EH (cell line): Measurements from ENCODE around the gene MALRD1.
A peak's percentile ranks its signal among the peaks of the same experiment; 100 is the strongest.

ENCODE experiments used
- DNase-seq: peaks from one replicate; pipeline ENCODE4 v3.0.0-alpha.2; 2015; ENCODE audit warnings: low read depth

MALRD1 gene

DNA sequence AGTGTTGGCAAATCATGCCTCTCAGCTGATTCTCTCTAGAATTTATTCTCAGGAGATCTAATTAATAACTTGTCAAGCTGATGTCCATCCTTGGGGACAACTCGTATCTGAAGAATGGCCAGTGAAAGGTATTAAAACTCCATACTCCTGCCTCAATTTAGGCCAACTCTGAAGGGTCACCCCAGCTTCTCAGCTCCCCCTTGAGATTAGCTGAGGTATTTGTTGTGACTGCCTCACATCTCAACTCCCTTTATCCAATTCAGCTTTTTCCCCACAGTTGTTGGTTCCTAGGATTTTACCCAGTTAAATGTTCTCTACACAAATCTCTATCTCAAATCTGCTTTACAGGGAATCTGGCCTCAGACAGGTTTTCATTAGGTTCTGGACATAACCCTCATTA, 182.4 kb downstream of the MALRD1 start:
- no peak for DNase-seq

DNA sequence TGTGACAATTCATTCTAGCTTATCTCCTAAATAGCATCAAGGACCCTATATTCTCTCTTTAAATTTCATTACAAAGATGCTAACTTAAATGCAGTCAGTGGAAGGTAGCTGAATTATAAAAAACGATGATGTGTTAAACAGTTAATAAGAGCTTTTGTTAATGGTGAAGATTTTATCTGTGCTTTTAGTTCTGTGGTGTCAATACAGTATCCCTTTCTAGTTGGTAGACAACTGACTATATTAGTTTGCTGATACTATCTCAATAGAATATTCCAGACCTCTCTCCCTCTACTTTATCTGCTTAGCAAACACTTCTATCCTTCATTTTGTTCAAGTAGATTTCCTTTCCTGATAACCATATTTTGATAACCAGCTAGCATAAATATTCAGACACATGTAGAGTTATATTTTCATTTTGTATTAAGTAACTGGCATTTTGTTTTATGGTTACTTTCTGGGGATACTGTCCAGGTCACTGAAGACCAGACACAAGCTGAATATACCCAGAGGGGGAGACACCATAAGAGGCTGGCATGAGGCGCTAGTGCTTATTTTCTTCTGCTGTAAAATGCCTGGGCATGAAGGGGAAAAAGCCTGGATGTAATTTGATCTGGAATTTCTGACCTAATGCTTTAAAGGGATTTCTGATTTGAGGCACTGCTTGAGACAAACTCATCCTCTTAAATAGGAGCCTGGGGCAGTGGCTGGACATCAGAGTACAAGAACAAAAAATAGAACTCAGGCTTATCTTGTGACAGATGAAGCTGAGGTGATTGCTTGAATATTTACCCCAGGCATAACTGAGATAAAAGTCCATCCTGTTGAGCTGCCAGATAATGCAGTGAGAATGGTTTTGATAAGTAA, 197.5 kb downstream of the MALRD1 start:
- DNase-seq = no peak

DNA sequence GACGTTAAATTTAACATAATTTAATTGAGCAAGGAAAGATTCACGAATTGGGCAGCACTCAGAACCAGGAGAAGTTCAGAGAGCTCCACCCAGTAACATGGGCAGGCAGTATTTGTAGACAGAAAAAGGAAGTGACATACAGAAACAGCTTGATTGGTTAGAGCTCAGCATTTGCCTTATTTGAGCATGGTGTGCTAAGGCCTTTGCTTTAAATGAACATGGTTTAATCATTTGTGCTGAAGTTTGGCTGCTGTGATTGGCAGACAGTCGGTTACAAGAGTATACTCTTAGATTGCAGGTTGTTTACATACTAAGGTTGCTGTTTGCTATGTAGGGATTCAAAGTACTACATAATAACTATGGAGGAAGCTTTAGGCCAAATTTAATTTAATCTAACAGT, 199.2 kb downstream of the MALRD1 start:
- DNase-seq = no peak

DNA sequence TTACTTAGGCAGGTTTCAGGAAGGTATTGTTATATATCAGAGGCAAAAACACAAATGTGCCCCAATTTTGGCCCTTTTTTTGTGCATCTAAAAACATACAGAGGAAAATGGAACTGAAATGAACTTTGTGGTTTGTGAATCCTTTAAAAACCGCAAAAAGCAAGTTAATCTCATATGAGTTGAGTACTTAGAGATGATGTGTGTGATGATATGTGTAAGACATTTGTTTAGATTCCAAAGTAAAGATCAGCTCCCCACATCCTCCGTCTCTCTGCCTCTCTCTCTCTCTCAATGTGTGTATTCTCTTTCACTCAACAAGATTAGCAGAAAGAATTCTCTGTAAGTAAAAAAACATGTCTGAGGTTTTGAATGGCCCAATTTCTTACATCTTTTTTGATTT, 201.9 kb downstream of the MALRD1 start:
- DNase-seq = no peak

DNA sequence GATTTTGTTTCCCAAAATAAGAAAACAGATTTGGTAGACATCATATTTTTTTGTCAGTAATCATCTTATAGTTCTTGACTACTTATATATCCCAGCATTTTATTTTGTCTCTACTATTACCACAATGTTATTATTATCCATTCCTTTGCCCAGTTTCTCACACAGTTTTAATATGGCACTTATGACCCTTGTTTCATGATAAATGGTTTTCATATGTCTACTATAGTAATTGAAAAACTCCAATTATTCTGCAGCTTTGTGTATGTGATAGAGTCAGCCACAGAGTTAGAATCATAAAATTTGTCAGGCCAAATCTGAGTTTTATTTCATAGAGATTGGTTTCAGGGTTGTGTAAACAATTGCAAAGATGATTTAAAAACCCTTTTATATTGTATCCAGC, 203.9 kb downstream of the MALRD1 start:
- no peak for DNase-seq

GRCh38 chr10:19256331-19256730, 207.7 kb downstream of the MALRD1 start:
- no peak for DNase-seq

- DNase-seq = no peak
Measured at GRCh38 chr10:19263262-19263661, 214.7 kb downstream of the MALRD1 start.

DNA sequence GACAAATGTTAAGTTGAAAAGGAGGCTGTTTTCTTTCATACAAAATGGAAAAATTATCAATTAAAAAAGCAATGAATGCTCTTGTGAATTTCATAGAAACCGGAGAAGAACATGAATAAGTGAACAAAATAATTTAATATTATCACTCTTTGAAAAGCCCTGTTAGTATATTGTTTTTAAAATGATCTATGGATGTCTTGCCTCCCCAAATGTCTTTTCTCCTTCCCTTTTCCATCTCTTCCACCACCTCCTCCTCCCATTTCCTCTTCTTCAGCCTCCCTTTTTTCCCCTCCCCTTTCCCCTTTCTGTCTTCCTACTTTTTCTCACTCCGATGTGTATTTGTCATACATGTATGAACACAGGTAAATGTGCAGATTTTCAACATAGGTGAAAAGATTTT, 234.7 kb downstream of the MALRD1 start:
- DNase-seq = no peak

- no peak for DNase-seq
Measured at GRCh38 chr10:19283786-19284185, 235.2 kb downstream of the MALRD1 start.

DNA sequence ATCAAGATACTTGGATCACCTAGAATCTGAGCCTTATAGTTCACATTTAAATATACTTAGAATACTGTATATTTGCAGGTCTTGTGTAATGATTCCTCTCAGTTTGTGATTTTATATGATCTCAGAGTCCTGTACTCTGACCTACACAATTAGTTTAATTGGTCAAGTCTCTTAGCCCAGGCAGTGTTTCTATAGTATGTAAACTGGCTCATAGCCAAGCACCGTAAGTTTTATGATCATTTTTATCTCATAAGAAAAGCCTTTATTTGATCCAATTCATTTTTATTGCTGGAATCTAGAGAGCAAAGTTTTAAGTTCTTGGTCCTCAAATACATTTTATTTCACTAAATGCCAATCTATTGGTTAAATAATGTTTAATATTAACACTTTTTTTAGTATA, 242.2 kb downstream of the MALRD1 start:
- no peak for DNase-seq

- no peak for DNase-seq
Measured at GRCh38 chr10:19294233-19294632, 245.6 kb downstream of the MALRD1 start.

DNA sequence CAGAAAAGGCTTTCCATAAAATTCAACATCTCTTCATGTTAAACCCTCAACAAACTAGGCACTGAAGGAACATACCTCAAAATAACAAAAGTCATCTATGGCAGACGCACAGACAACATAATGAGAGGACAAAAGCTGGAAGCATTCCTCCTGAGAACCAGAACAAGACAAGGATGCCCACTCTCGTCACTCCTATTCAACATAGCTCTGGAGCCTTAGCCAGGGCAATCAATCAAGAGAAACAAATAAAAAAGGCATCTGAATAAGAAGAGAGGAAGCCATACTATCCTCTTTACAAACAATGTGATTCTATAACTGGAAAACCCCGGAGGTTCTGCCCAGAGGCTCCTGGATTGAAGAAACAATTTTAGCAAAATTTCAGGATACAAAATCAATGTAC, 251.0 kb downstream of the MALRD1 start:
- DNase-seq = no peak

- DNase-seq = peak; percentile 0
Measured at GRCh38 chr10:19302117-19302516, 253.5 kb downstream of the MALRD1 start.

GRCh38 chr10:19310066-19310465, 261.5 kb downstream of the MALRD1 start:
- DNase-seq = no peak

- no peak for DNase-seq
Measured at GRCh38 chr10:19316204-19316870, 267.7 kb downstream of the MALRD1 start.

GRCh38 chr10:19317952-19318351, 269.4 kb downstream of the MALRD1 start:
- DNase-seq = no peak

DNA sequence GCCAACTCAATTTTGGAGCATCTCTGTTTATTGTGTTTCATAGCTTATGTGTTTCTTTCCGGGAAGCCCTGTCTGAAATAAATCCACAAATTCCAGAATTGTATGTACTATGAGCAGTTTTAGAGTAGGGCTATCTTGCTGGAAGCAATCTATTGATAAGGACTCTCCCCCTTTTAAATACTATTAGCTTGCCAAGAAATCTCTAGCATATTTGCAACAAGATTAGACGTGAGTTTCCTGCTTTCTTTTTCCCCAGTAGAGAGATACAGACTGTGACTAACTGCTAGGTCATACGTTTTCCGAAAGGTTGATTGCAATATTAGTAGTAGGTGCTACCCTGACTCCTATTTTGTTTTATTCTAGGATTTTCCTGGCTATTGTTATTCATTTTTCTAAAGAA, 277.0 kb downstream of the MALRD1 start:
- DNase-seq = no peak

DNA sequence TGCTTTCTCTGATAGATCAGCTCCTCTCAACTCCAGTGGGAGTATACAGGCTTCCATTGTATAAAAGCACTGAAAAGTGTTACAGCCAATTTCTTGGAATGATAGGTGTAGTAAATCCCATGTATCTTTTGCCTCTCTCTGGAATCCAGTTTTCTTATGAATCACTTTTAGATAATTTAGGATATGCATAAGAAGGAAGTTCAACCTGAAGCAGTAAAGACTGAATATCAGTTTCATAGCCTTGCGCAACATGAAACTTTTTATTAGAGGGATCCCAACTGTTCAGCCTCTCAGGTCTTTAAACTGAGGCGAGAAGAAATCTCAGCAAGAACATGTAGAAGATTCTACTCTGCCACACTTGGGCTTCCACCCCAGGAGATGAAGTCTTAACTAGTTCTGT, 280.0 kb downstream of the MALRD1 start:
- DNase-seq = no peak

DNA sequence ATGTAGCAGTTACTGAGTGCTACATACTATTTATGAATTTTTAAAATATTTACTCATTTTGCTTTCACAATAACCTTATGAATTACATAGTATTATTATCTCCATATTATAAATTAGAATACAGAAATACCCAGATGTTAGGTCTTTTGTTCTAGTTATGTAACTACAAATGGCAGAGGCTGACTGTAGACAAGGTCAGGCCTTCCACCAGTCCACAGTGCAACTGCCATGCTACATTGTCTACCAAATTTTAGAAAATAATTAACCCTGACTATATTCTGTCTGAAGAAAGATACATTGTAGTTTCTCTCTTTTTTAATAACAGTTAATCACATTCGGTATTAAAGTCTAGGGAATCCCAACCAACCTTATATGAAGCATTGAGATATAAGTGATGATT, 280.9 kb downstream of the MALRD1 start:
- DNase-seq = no peak

DNA sequence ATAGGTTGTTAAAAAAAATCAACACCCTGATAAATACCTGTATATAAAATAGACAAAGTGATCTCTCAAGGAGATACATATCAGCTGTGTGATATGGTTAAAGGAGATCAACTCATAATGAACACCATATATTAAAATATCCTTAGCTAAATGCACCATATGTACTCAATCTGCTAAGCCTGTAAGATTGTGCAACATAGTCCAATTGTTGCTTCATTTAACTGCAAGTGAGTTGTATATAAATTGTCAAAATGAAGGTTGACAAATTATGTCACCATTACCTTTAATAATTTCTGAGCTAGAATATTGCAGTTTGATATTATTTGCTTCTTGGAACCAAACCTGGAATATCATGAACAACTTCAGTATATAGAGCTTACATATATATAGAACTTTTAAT, 283.7 kb downstream of the MALRD1 start:
- no peak for DNase-seq

DNA sequence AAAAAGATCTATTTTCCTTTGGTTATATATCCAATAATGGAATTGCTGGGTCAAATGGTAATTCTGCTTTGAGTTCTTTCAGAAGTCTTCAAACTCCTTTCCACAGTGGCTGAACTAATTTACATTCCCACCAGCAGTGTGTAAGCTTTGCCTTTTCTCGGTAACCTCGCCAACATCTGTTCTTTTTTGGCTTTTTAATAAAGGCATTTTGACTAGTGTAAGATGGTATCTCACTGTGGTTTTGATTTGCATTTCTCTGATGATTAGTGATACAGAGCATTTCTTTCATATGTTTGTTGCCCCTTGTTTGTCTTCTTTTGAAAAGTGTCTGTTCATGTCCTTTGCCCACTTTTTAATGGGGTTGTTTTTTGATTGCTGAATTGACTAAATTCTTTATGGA, 285.0 kb downstream of the MALRD1 start:
- DNase-seq = no peak

DNA sequence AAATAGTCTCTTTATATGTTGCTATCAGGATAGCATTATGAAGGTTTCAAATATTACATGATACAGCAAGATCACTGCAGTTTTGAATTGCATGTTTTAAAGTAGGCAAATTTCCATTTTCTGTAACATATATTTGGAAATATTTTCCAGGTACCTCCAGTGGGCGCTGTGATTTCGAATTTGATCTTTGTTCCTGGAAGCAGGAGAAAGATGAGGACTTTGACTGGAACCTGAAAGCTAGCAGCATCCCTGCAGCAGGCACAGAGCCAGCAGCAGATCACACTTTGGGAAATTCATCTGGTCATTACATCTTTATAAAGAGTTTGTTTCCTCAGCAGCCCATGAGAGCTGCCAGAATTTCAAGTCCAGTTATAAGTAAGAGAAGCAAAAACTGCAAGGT, 299.0 kb downstream of the MALRD1 start:
- DNase-seq = no peak

DNA sequence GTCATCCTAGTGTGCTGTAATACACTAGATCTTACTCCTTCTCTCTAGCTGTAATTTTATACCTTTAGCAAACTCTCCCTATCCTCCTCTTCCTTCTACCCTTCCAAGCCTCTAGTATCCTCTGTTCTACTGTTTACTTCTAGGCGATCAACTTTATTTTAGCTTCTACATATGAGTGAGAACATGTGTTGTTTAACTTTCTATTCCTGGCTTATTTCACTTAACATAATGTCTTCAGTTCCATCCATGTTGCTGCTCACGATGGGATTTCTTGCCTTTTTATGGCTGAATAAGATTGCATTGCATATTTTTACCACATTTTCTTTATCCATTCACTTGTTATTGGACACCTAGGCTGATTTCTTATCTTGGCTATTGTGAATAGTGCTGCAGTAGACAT, 318.6 kb downstream of the MALRD1 start:
- no peak for DNase-seq

DNA sequence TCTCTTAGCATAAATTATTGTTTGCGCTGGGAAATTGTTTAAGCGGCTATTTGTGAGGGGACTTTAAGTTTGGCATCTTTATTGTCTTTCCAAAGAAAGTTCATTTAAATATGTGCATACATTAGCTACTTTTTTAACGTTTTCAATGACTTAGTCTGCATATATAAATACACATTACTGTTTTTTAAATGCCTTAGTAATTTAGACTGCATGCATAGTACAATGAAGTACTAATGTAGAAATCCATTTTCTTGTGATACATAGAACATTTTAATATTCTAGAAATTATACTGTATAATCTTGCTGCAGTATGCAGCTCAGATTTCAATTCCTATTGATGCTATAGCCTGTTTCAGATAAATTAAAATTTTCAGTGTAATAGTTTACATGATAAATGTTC, 325.4 kb downstream of the MALRD1 start:
- no peak for DNase-seq
